ENCODE data around the gene TNIK.

- TF ChIP-seq, protein P1, sequence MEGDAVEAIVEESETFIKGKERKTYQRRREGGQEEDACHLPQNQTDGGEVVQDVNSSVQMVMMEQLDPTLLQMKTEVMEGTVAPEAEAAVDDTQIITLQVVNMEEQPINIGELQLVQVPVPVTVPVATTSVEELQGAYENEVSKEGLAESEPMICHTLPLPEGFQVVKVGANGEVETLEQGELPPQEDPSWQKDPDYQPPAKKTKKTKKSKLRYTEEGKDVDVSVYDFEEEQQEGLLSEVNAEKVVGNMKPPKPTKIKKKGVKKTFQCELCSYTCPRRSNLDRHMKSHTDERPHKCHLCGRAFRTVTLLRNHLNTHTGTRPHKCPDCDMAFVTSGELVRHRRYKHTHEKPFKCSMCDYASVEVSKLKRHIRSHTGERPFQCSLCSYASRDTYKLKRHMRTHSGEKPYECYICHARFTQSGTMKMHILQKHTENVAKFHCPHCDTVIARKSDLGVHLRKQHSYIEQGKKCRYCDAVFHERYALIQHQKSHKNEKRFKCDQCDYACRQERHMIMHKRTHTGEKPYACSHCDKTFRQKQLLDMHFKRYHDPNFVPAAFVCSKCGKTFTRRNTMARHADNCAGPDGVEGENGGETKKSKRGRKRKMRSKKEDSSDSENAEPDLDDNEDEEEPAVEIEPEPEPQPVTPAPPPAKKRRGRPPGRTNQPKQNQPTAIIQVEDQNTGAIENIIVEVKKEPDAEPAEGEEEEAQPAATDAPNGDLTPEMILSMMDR (IDR thresholded peaks at IDR 0.05): no peak
- no peak for TF ChIP-seq POLR2A (IDR thresholded peaks at IDR 0.05; ENCODE audit: low read depth)
These were observed 201.9 kb downstream of the TNIK start for GRCh38 chr3:171258316-171258715.

Measured in esophagus muscularis mucosa (tissue), 3 donors.